ENCODE data around the gene LIN52. TPM values are rescaled to one million over a fixed set of nuclear protein-coding genes. Genes with fewer than 3 reads are reported as not detected.

LIN52 gene
- total RNA-seq, 1 donor from 2014 or later = 25.7 TPM

GRCh38 chr14:74218462-74218861, 133.7 kb downstream of the LIN52 start:
- no peaks in the 10 kb centered on the region for H3K79me2 ChIP-seq (ENCODE audit: low read depth)
- Mint-ChIP-seq H3K9me3 (no peaks in the 10 kb centered on the region), H3K27me3 (ENCODE audit: insufficient read depth, low read depth) (peaks cover 17% of the 10 kb centered on the region), H3K36me3 (no peaks in the 10 kb centered on the region), H3K27ac (no peak overlapping the region), H3K4me1 (peaks cover 24% of the 10 kb centered on the region), H3K4me3 (no peak overlapping the region)
- no peak overlapping the region for H3K4me3 ChIP-seq
- no peak for TF ChIP-seq EZH2 (IDR thresholded peaks at IDR 0.05)
- TF ChIP-seq CTCF (IDR thresholded peaks at IDR 0.05) = no peak
- no peak for TF ChIP-seq EZH2phosphoT487 (IDR thresholded peaks at IDR 0.05)
- H3K36me3 ChIP-seq = no peaks in the 10 kb centered on the region
- peaks cover 20% of the 10 kb centered on the region for H3F3A ChIP-seq (ENCODE audit: low read depth)
- no peak overlapping the region for H3K27ac ChIP-seq
- peaks cover 33% of the 10 kb centered on the region for H3K4me1 ChIP-seq
- H2AFZ ChIP-seq (replicated peaks) = no peak overlapping the region
- H3K4me2 ChIP-seq = no peak overlapping the region
- peaks cover 41% of the 10 kb centered on the region for H3K27me3 ChIP-seq
- no peaks in the 10 kb centered on the region for H3K9me3 ChIP-seq (ENCODE audit: low read depth)
- H3K9ac ChIP-seq = no peak overlapping the region
- no peaks in the 10 kb centered on the region for H4K20me1 ChIP-seq (ENCODE audit: low read depth)
- no peak for DNase-seq (ENCODE audit: low spot score)

- H2AFZ ChIP-seq (replicated peaks) = no peak overlapping the region
- no peak overlapping the region for H3K4me2 ChIP-seq
- H3K27me3 ChIP-seq = peaks cover 41% of the 10 kb centered on the region
- Mint-ChIP-seq H3K4me3 (no peak overlapping the region), H3K4me1 (peaks cover 25% of the 10 kb centered on the region), H3K27me3 (ENCODE audit: insufficient read depth, low read depth) (peaks cover 17% of the 10 kb centered on the region), H3K27ac (no peak overlapping the region), H3K9me3 (no peaks in the 10 kb centered on the region), H3K36me3 (no peaks in the 10 kb centered on the region)
- DNase-seq (ENCODE audit: low spot score) = no peak
- H3K4me3 ChIP-seq = no peak overlapping the region
- H4K20me1 ChIP-seq (ENCODE audit: low read depth) = no peaks in the 10 kb centered on the region
- TF ChIP-seq CTCF (IDR thresholded peaks at IDR 0.05) (no peak), EZH2 (IDR thresholded peaks at IDR 0.05) (no peak), EZH2phosphoT487 (IDR thresholded peaks at IDR 0.05) (no peak)
- H3K4me1 ChIP-seq = peaks cover 23% of the 10 kb centered on the region
- H3F3A ChIP-seq (ENCODE audit: low read depth) = peaks cover 13% of the 10 kb centered on the region
- no peaks in the 10 kb centered on the region for H3K79me2 ChIP-seq (ENCODE audit: low read depth)
- no peak overlapping the region for H3K27ac ChIP-seq
- H3K9me3 ChIP-seq (ENCODE audit: low read depth) = no peaks in the 10 kb centered on the region
- H3K36me3 ChIP-seq = no peaks in the 10 kb centered on the region
- no peak overlapping the region for H3K9ac ChIP-seq
Measured at GRCh38 chr14:74219277-74220205, 134.8 kb downstream of the LIN52 start.

GRCh38 chr14:74220991-74221390, 136.2 kb downstream of the LIN52 start:
- Mint-ChIP-seq H3K4me1 (peaks cover 26% of the 10 kb centered on the region), H3K27me3 (ENCODE audit: insufficient read depth, low read depth) (peaks cover 22% of the 10 kb centered on the region), H3K36me3 (no peaks in the 10 kb centered on the region), H3K4me3 (no peak overlapping the region), H3K9me3 (no peaks in the 10 kb centered on the region), H3K27ac (peak overlapping the region; percentile 60)
- Histone ChIP-seq H3F3A (ENCODE audit: low read depth) (peaks cover 13% of the 10 kb centered on the region), H3K4me3 (no peak overlapping the region), H3K79me2 (ENCODE audit: low read depth) (no peaks in the 10 kb centered on the region), H3K27me3 (peaks cover 41% of the 10 kb centered on the region), H2AFZ (replicated peaks) (no peak overlapping the region), H3K27ac (no peak overlapping the region), H3K9me3 (ENCODE audit: low read depth) (no peaks in the 10 kb centered on the region), H3K4me1 (peaks cover 20% of the 10 kb centered on the region), H3K36me3 (no peaks in the 10 kb centered on the region), H3K9ac (no peak overlapping the region), H4K20me1 (ENCODE audit: low read depth) (no peaks in the 10 kb centered on the region), H3K4me2 (no peak overlapping the region)
- no peak for TF ChIP-seq EZH2phosphoT487 (IDR thresholded peaks at IDR 0.05)
- TF ChIP-seq CTCF (IDR thresholded peaks at IDR 0.05) = no peak
- TF ChIP-seq EZH2 (IDR thresholded peaks at IDR 0.05) = no peak
- DNase-seq (ENCODE audit: low spot score) = no peak

Measured in neural progenitor cell (in vitro differentiated cells).